Stimulated activated CD4-positive, alpha-beta T cell treated with anti-CD3 and anti-CD28 coated beads, TNF-alpha, amount 100 ng/mL, for 24 hours (primary cell): ENCODE data around the gene FAM199X.

Experiments used
- DNase-seq, 3 experiments: peaks; one replicate each; pipeline ENCODE4 v3.0.0-alpha.2; 2020; ENCODE audit warnings: low read depth in 3 of 3

The FAM199X gene

GRCh38 chrX:104165894-104166734 is at the start of gene FAM199X:
Gene FAM199X (plus strand): TSS chrX:104166453. CDS start chrX:104166786, 333 bp downstream.
- peak; percentile 58 to 80 (median 67) for DNase-seq

GRCh38 chrX:104117759-104118158 is 48.5 kb upstream of the FAM199X start:
- no peak for DNase-seq

- no peak for DNase-seq
Observed at GRCh38 chrX:104118765-104119164, 47.5 kb upstream of the FAM199X start.

GRCh38 chrX:104122829-104123228 is 43.4 kb upstream of the FAM199X start:
- DNase-seq = no peak

- no peak for DNase-seq
Observed at GRCh38 chrX:104126856-104127255, 39.4 kb upstream of the FAM199X start.

- no peak for DNase-seq
Observed at GRCh38 chrX:104130808-104131207, 35.4 kb upstream of the FAM199X start.

GRCh38 chrX:104134583-104135261 is 31.5 kb upstream of the FAM199X start:
- no peak for DNase-seq

- DNase-seq = no peak
Observed at GRCh38 chrX:104135677-104136076, 30.6 kb upstream of the FAM199X start.

GRCh38 chrX:104136241-104137019 is 29.8 kb upstream of the FAM199X start:
- DNase-seq = peak; percentile 14 to 33 (median 22)

GRCh38 chrX:104137496-104137895 is 28.8 kb upstream of the FAM199X start:
- no peak for DNase-seq

- DNase-seq = no peak
Observed at GRCh38 chrX:104141087-104141760, 25.0 kb upstream of the FAM199X start.

- DNase-seq = no peak
Observed at GRCh38 chrX:104151037-104151436, 15.2 kb upstream of the FAM199X start.

- DNase-seq = peak; percentile 49 to 71 (median 64)
Observed at GRCh38 chrX:104156630-104157529, 9.4 kb upstream of the FAM199X start, which contains the start of gene SLC25A53. Gene SLC25A53 (minus strand): TSS chrX:104157009. CDS start chrX:104105257, 51,752 bp downstream.

- DNase-seq = no peak
Observed at GRCh38 chrX:104166735-104167436, 633 bp downstream of the FAM199X start.

GRCh38 chrX:104168127-104168526 is 1.9 kb downstream of the FAM199X start:
- no peak for DNase-seq

- no peak for DNase-seq
Observed at GRCh38 chrX:104172121-104172520, 5.9 kb downstream of the FAM199X start.

- DNase-seq = no peak
Observed at GRCh38 chrX:104172788-104173187, 6.5 kb downstream of the FAM199X start.

GRCh38 chrX:104173841-104174240 is 7.6 kb downstream of the FAM199X start:
- no peak for DNase-seq

- DNase-seq = no peak
Observed at GRCh38 chrX:104183685-104184084, 17.4 kb downstream of the FAM199X start.

- no peak for DNase-seq
Observed at GRCh38 chrX:104187931-104188330, 21.7 kb downstream of the FAM199X start.
